ENCODE results near the gene LHX5.

Gene LHX5

DNA sequence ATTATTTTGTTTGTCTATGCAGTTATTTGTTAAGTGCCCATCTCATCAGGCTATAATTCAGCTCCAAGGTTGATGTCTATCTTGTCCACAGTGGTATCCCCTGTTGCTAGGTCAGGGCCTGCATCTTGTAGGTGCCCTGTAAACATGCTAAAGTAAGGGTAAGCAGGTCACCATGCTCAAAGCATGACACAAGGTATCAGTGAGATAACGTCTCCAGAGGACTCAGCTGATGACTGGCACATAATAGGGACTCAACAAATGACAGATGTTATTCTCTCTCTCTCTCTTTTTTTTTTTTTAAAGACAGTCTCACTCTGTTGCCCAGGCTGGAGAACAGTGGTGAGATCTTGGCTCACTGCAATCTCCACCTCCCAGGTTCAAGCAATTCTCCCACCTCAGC, 47.2 kb downstream of the LHX5 start:
- no peak overlapping the region for H3K4me2 ChIP-seq (ENCODE audit: low read depth, low read length, poor library complexity, severe bottlenecking)
- H3K9me2 ChIP-seq (replicated peaks; ENCODE audit: insufficient read depth, low read length), result no peaks in the 10 kb centered on the region
- H4K20me1 ChIP-seq (ENCODE audit: low read depth, low read length), result no peaks in the 10 kb centered on the region
- H2AFZ ChIP-seq (ENCODE audit: low read depth, low read length, severe bottlenecking), result no peak overlapping the region
- TF ChIP-seq EZH2phosphoT487 (conservative IDR thresholded peaks at IDR 0.05; ENCODE audit: low read length), result no peak
- TF ChIP-seq, protein P1, sequence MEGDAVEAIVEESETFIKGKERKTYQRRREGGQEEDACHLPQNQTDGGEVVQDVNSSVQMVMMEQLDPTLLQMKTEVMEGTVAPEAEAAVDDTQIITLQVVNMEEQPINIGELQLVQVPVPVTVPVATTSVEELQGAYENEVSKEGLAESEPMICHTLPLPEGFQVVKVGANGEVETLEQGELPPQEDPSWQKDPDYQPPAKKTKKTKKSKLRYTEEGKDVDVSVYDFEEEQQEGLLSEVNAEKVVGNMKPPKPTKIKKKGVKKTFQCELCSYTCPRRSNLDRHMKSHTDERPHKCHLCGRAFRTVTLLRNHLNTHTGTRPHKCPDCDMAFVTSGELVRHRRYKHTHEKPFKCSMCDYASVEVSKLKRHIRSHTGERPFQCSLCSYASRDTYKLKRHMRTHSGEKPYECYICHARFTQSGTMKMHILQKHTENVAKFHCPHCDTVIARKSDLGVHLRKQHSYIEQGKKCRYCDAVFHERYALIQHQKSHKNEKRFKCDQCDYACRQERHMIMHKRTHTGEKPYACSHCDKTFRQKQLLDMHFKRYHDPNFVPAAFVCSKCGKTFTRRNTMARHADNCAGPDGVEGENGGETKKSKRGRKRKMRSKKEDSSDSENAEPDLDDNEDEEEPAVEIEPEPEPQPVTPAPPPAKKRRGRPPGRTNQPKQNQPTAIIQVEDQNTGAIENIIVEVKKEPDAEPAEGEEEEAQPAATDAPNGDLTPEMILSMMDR (IDR thresholded peaks at IDR 0.05; ENCODE audit: insufficient read depth, low read length, poor library complexity, severe bottlenecking), result no peak
- no peaks in the 10 kb centered on the region for H3K9me3 ChIP-seq (ENCODE audit: insufficient read depth, low read length)
- no peak overlapping the region for H3K4me3 ChIP-seq (ENCODE audit: insufficient read depth, low read length, poor library complexity, severe bottlenecking)
- no peak overlapping the region for H3K9ac ChIP-seq (ENCODE audit: low read length)
- no peak overlapping the region for H3K27ac ChIP-seq (ENCODE audit: low read depth, low read length)
- no peaks in the 10 kb centered on the region for H3K36me3 ChIP-seq (ENCODE audit: low read length)
- H3F3A ChIP-seq (ENCODE audit: insufficient read depth), result no peaks in the 10 kb centered on the region
- no peaks in the 10 kb centered on the region for H3K79me2 ChIP-seq (ENCODE audit: insufficient read depth, low read length)
- H3K27me3 ChIP-seq (ENCODE audit: low read length), result no peaks in the 10 kb centered on the region; the same call in 1 of the 2 replicates

DNA sequence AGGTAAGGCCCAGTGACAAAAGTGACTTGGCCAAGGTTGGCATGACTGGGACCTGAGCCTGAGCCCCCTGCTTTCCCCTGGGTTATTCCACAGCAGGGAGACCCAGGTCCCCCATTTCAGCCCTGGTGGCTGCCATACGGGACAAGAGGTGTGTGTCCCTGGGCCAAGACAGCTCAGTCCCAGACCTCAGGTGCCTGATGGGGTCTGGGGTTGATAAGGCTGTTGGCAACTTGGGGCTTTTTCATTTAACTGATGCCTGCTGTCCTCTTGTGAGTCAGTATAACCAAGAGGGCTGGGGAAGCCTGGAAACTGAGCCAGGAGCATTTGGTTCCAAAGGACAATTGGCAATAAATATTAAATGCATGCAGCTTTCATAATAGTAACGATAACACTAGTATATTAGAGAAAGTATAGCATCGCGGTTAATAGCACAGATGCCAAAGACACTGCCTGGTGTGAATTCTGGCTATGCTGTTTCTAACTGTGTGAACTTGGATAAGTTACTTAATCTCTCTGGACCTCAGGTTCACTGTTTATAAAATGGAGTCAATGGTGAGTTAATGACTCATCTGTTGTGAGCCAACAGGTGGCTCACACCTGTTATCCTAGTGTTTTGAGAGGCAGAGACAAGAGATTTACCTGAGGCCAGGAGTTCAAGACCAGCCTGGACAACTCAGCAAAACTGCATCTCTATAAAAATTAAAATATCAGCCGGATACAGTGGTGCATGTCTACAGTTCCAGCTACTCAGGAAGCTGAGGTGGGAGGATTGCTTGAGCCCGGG, 48.6 kb downstream of the LHX5 start:
- Histone ChIP-seq H3K36me3 (ENCODE audit: low read length) (no peaks in the 10 kb centered on the region), H3F3A (ENCODE audit: insufficient read depth) (no peaks in the 10 kb centered on the region), H3K9ac (ENCODE audit: low read length) (no peak overlapping the region), H3K4me3 (ENCODE audit: insufficient read depth, low read length, poor library complexity, severe bottlenecking) (no peak overlapping the region), H2AFZ (ENCODE audit: low read depth, low read length, severe bottlenecking) (no peak overlapping the region), H4K20me1 (ENCODE audit: low read depth, low read length) (no peaks in the 10 kb centered on the region), H3K27me3 (ENCODE audit: low read length) (no peaks in the 10 kb centered on the region), H3K79me2 (ENCODE audit: insufficient read depth, low read length) (no peaks in the 10 kb centered on the region), H3K9me2 (replicated peaks; ENCODE audit: insufficient read depth, low read length) (no peaks in the 10 kb centered on the region), H3K9me3 (ENCODE audit: insufficient read depth, low read length) (no peaks in the 10 kb centered on the region), H3K4me2 (ENCODE audit: low read depth, low read length, poor library complexity, severe bottlenecking) (no peak overlapping the region), H3K27ac (ENCODE audit: low read depth, low read length) (no peak overlapping the region)
- no peak for TF ChIP-seq EZH2phosphoT487 (conservative IDR thresholded peaks at IDR 0.05; ENCODE audit: low read length)
- TF ChIP-seq, protein P1 (IDR thresholded peaks at IDR 0.05; ENCODE audit: insufficient read depth, low read length, poor library complexity, severe bottlenecking), result no peak

DNA sequence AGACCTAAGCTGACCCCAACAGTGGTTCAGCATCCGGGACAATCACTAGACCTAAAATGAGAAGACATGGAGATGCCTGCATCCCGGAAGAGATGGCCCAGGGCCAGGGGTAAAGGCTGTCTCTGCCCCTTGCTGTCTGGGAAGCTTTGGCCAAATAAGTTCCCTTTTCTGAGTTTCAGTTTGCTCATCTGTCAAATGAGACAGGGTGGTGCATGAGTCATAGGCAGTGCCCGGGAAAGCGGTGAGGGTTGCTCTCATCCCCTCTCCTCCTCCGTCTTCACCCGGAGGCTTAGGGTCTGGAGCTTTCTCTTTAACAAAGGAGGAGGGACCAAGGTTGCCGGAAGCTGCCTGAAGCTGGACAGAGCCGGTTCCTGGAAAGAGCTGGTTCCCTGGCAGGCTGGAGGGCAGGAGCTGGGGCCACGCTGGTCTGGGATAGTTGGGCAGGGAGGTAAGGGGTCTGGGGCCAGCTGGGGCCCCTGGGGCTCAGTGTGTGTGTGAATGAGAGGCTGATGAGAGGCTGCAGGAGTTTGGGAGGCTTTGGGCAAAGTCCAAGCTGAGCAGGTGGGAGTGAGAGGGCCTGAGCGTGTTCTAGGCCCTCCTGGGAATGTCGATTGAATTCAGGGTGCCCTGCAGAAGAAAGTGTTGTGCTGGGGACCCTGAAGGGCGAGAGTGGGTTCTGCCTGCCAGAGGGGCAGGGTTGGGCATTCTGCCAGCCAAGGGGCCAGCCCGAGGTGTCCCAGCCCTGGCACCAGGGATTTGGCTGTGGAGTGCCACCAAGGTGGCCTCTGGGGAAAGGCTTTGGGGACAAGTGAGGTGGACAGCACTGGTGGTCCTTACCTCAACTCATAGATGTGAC, 49.4 kb downstream of the LHX5 start, which contains the start of gene SDSL:
Gene SDSL (plus strand): TSS at position 351 of the 856 bp plus-strand sequence. CDS start 5,603 bp downstream, outside the sequence.
- no peaks in the 10 kb centered on the region for H3K9me3 ChIP-seq (ENCODE audit: insufficient read depth, low read length)
- H2AFZ ChIP-seq (ENCODE audit: low read depth, low read length, severe bottlenecking), result no peak within 1 kb of the TSS
- H3K9ac ChIP-seq (ENCODE audit: low read length), result no peak within 1 kb of the TSS
- H3K27ac ChIP-seq (ENCODE audit: low read depth, low read length), result no peak within 1 kb of the TSS
- no peaks in the 10 kb centered on the region for H3K79me2 ChIP-seq (ENCODE audit: insufficient read depth, low read length)
- H3K4me3 ChIP-seq (ENCODE audit: insufficient read depth, low read length, poor library complexity, severe bottlenecking), result no peak within 1 kb of the TSS
- H3K27me3 ChIP-seq (ENCODE audit: low read length), result no peaks in the 10 kb centered on the region
- no peak for TF ChIP-seq EZH2phosphoT487 (conservative IDR thresholded peaks at IDR 0.05; ENCODE audit: low read length)
- TF ChIP-seq, protein P1 (IDR thresholded peaks at IDR 0.05; ENCODE audit: insufficient read depth, low read length, poor library complexity, severe bottlenecking), result no peak
- no peaks in the 10 kb centered on the region for H3F3A ChIP-seq (ENCODE audit: insufficient read depth)
- no peaks in the 10 kb centered on the region for H3K36me3 ChIP-seq (ENCODE audit: low read length)
- no peaks in the 10 kb centered on the region for H4K20me1 ChIP-seq (ENCODE audit: low read depth, low read length)
- no peaks in the 10 kb centered on the region for H3K9me2 ChIP-seq (replicated peaks; ENCODE audit: insufficient read depth, low read length)
- no peak within 1 kb of the TSS for H3K4me2 ChIP-seq (ENCODE audit: low read depth, low read length, poor library complexity, severe bottlenecking)

Measured in SU-DHL-6 (cell line).